Natural killer cell (primary cell): Measurements from ENCODE around the gene EPHA7. TPM values are rescaled to one million over a fixed set of nuclear protein-coding genes. Genes with fewer than 3 reads are reported as not detected.

ENCODE experiments used
- ATAC-seq, 3 donors: fragments of 150-1000 bp in 2 of 3; fragments of 200-7000 bp in 1 of 3; cut with Tn5 transposase; 1 replicate in 1 of 3; 2 replicates in 2 of 3; pipeline ENCODE4 v1.10.0; 2021; ENCODE audit warnings: mild to moderate bottlenecking in 2 of 3, moderate library complexity in 2 of 3
- DNase-seq, 2 donors: peaks; one replicate each; pipeline versions ENCODE4 v3.0.0 to v3.0.0-alpha.2; 2013 to 2021; ENCODE audit warnings: mixed read lengths in 1 of 2
- H3K27ac ChIP-seq: one replicate; pipeline ENCODE4 v1.5.1; 2013; ENCODE audit warnings: mild to moderate bottlenecking, low read length
- H3K27me3 ChIP-seq: one replicate; pipeline ENCODE4 v1.6.1; 2013; ENCODE audit warnings: low read length; ENCODE audit not compliant: control insufficient read depth, insufficient read depth
- H3K36me3 ChIP-seq: one replicate; pipeline ENCODE4 v1.6.1; 2013; ENCODE audit warnings: low read length; ENCODE audit not compliant: control insufficient read depth, insufficient read depth
- H3K4me1 ChIP-seq: one replicate; pipeline ENCODE4 v1.6.1; 2013; ENCODE audit warnings: low read length; ENCODE audit not compliant: control insufficient read depth, insufficient read depth
- H3K4me3 ChIP-seq: one replicate; pipeline ENCODE4 v1.5.1; 2013; ENCODE audit warnings: low read length
- H3K9me3 ChIP-seq: one replicate; pipeline ENCODE4 v1.6.1; 2013; ENCODE audit warnings: low read length; ENCODE audit not compliant: control insufficient read depth, insufficient read depth
- H3K27ac Mint-ChIP-seq, 2 donors: one replicate each; pipeline ENCODE4 v1.8.0; 2022; ENCODE audit warnings: mild to moderate bottlenecking in 2 of 2, mixed read lengths in 2 of 2, moderate library complexity in 1 of 2
- H3K27me3 Mint-ChIP-seq, 2 donors: one replicate each; pipeline ENCODE4 v1.8.0; 2022; ENCODE audit warnings: low read depth in 2 of 2, mixed read lengths in 2 of 2
- H3K36me3 Mint-ChIP-seq: one replicate; pipeline ENCODE4 v1.8.0; 2022; ENCODE audit warnings: mixed read lengths
- H3K4me1 Mint-ChIP-seq, 2 donors: one replicate each; pipeline ENCODE4 v1.8.0; 2022; ENCODE audit warnings: mixed read lengths in 2 of 2
- H3K4me3 Mint-ChIP-seq: one replicate; pipeline ENCODE4 v1.8.0; 2022; ENCODE audit warnings: mild to moderate bottlenecking, moderate library complexity, mixed read lengths
- H3K9me3 Mint-ChIP-seq, 2 donors: one replicate each; pipeline ENCODE4 v1.8.0; 2022; ENCODE audit warnings: mixed read lengths in 2 of 2
- CTCF ChIP-seq: fragments of 200-600 bp; IDR thresholded peaks from one replicate; pipeline ENCODE4 v1.8.0; 2022; ENCODE audit warnings: antibody characterized with exemption
- WGBS: methylation state at CpG from one replicate; pipeline ENCODE4 v1.1.7; 2013; ENCODE audit warnings: missing lambda C conversion rate; ENCODE audit not compliant: insufficient coverage; 5-methylcytosine and 5-hydroxymethylcytosine counted together
- intact Hi-C: fragments of 100-400 bp; cut with micrococcal nuclease; formaldehyde crosslinking; loops from one replicate; pipeline ENCODE4 v1.14.2; 2022
- total RNA-seq, 4 donors: library from RNA; stranded (reverse); fragments of 120-200 nt in 1 of 4; gene quantifications; one replicate each; pipeline versions ENCODE4 v1.2.3 to v1.2.4, GENCODE V29; 2013 to 2022

The EPHA7 gene
- total RNA-seq, 3 donors from 2014 or later (not counting 1 experiment from before 2014, with no cell fraction given) = not detected

- Mint-ChIP-seq H3K36me3 (no peaks in the 10 kb centered on the region), H3K27me3 (no peaks in the 10 kb centered on the region), H3K4me3 (no peak overlapping the region), H3K4me1 (no peaks in the 10 kb centered on the region), H3K27ac (no peak overlapping the region), H3K9me3 (peaks cover 0 to 4% of the 10 kb centered on the region in 2 donors)
- Histone ChIP-seq H3K27ac (no peak overlapping the region), H3K4me3 (no peak overlapping the region), H3K27me3 (no peaks in the 10 kb centered on the region), H3K36me3 (no peaks in the 10 kb centered on the region), H3K4me1 (no peaks in the 10 kb centered on the region), H3K9me3 (no peaks in the 10 kb centered on the region)
- DNase-seq (no peak), ATAC-seq (no peak)
- intact Hi-C loops = no loop called here
- no peak for TF ChIP-seq CTCF
Measured at GRCh38 chr6:93242049-93242448, 177.3 kb downstream of the EPHA7 start.

GRCh38 chr6:93238632-93239031, 180.7 kb downstream of the EPHA7 start:
- Mint-ChIP-seq H3K27me3 (no peaks in the 10 kb centered on the region), H3K27ac (no peak overlapping the region), H3K36me3 (no peaks in the 10 kb centered on the region), H3K4me3 (no peak overlapping the region), H3K9me3 (peaks cover 11 to 14% of the 10 kb centered on the region in 2 donors), H3K4me1 (no peaks in the 10 kb centered on the region)
- intact Hi-C loops = no loop called here
- H3K4me1 ChIP-seq = no peaks in the 10 kb centered on the region
- DNase-seq = no peak
- ATAC-seq = no peak
- no peaks in the 10 kb centered on the region for H3K9me3 ChIP-seq
- H3K27me3 ChIP-seq = no peaks in the 10 kb centered on the region
- no peak overlapping the region for H3K27ac ChIP-seq
- TF ChIP-seq CTCF = no peak
- no CpG with 5 or more reads among the region's 1 CpG for WGBS
- H3K4me3 ChIP-seq = no peak overlapping the region
- H3K36me3 ChIP-seq = no peaks in the 10 kb centered on the region

- Mint-ChIP-seq H3K4me1 (no peaks in the 10 kb centered on the region), H3K36me3 (no peaks in the 10 kb centered on the region), H3K9me3 (peaks cover 10 to 17% of the 10 kb centered on the region in 2 donors)
Measured at GRCh38 chr6:93235775-93236174, 183.6 kb downstream of the EPHA7 start.

More at GRCh38 chr6:93235775-93236174, 183.6 kb downstream of the EPHA7 start:
- no peaks in the 10 kb centered on the region for H3K36me3 ChIP-seq
- ATAC-seq = no peak
- TF ChIP-seq CTCF = no peak
- intact Hi-C loops = no loop called here
- no peak overlapping the region for H3K4me3 ChIP-seq
- WGBS = 42% methylated on average over 3 of the region's 3 CpGs
- Mint-ChIP-seq H3K27ac (no peak overlapping the region), H3K27me3 (no peaks in the 10 kb centered on the region), H3K4me3 (no peak overlapping the region)
- no peak for DNase-seq
- H3K9me3 ChIP-seq = no peaks in the 10 kb centered on the region
- no peak overlapping the region for H3K27ac ChIP-seq
- H3K4me1 ChIP-seq = no peaks in the 10 kb centered on the region
- no peaks in the 10 kb centered on the region for H3K27me3 ChIP-seq
